GM12878 (cell line): Measurements from ENCODE around the gene ABTB1. TPM values are rescaled to one million over a fixed set of nuclear protein-coding genes. Genes with fewer than 3 reads are reported as not detected.

Source experiments
- ATAC-seq: fragments of 200-7000 bp; cut with Tn5 transposase; 3 replicates; pipeline ENCODE4 v1.9.1; 2020; ENCODE audit warnings: mild to moderate bottlenecking, moderate library complexity
- BruUV-seq: library from RNA; stranded (reverse); fragments of 400-500 nt; replicated peaks from 2 replicates; lab custom pipeline; 2021; lab: Mats Ljungman, UMichigan
- CTCF ChIA-PET: fragments of 300-600 bp; sonication (Branson Sonifier 250); formaldehyde crosslinking; extraction: SDS; loops from one replicate; lab custom pipeline; 2021; ENCODE audit warnings: inconsistent platforms; lab: Yijun Ruan, JAX
- POLR2A ChIA-PET: fragments of 350-600 bp; formaldehyde crosslinking; extraction: SDS; loops from one replicate; lab custom pipeline; 2021; ENCODE audit warnings: inconsistent platforms; lab: Charles Lee
- RAD21 ChIA-PET: fragments of 300-600 bp; sonication (Branson Sonifier 250); formaldehyde crosslinking; loops from one replicate; lab custom pipeline; 2023; ENCODE audit warnings: antibody characterized with exemption; ENCODE audit not compliant: unreplicated experiment; lab: Charles Lee
- SMC1A ChIA-PET: fragments of 300-600 bp; sonication (Branson Sonifier 250); formaldehyde crosslinking; loops from one replicate; lab custom pipeline; 2023; ENCODE audit not compliant: unreplicated experiment, uncharacterized antibody; lab: Charles Lee
- DNase-seq: peaks from one replicate; pipeline ENCODE4 v3.0.0-alpha.2; 2011; ENCODE audit warnings: low read depth, low spot score
- FAIRE-seq: peaks from 3 replicates; lab custom pipeline; 2011; peaks lifted over from hg19 to GRCh38; lab: Jason Lieb, UNC
- H2AFZ ChIP-seq: 2 replicates; pipeline ENCODE4 v1.6.0; 2011; ENCODE audit warnings: low read depth, low read length, control low read depth; ENCODE audit not compliant: control insufficient read depth
- H3K27ac ChIP-seq: 2 replicates; pipeline ENCODE4 v1.5.1; 2011; ENCODE audit warnings: control low read depth; ENCODE audit not compliant: control insufficient read depth, insufficient read depth
- H3K27me3 ChIP-seq, 2 experiments: replicated peaks in 1 of 2; 2 replicates each; pipeline versions ENCODE4 v1.6.0 to v1.6.1; 2011; ENCODE audit warnings: low read length in 1 of 2; ENCODE audit not compliant: control insufficient read depth in 2 of 2, insufficient read depth in 2 of 2
- H3K36me3 ChIP-seq, 2 experiments: 2 replicates each; pipeline ENCODE4 v1.5.1; 2011; ENCODE audit warnings: low read length in 1 of 2; ENCODE audit not compliant: control insufficient read depth in 2 of 2, insufficient read depth in 2 of 2
- H3K4me1 ChIP-seq: 2 replicates; pipeline ENCODE4 v1.6.1; 2011; ENCODE audit warnings: mild to moderate bottlenecking, low read length, moderate library complexity, mixed read lengths; ENCODE audit not compliant: control insufficient read depth, insufficient read depth
- H3K4me2 ChIP-seq: 2 replicates; pipeline ENCODE4 v1.6.0; 2011; ENCODE audit warnings: control low read depth; ENCODE audit not compliant: control insufficient read depth, insufficient read depth
- H3K4me3 ChIP-seq: fragments of 200-600 bp; sonication (generic); 2 replicates; pipeline ENCODE4 v1.5.1; 2016
- H3K79me2 ChIP-seq: 2 replicates; pipeline ENCODE4 v1.6.0; 2011; ENCODE audit warnings: low read length; ENCODE audit not compliant: control insufficient read depth, insufficient read depth
- H3K9ac ChIP-seq: 2 replicates; pipeline ENCODE4 v1.8.0; 2011; ENCODE audit warnings: low read length, control low read depth, mixed read lengths; ENCODE audit not compliant: control insufficient read depth, insufficient read depth
- H3K9me3 ChIP-seq: replicated peaks from 3 replicates; pipeline ENCODE4 v1.5.1; 2011; ENCODE audit warnings: mild to moderate bottlenecking, low read length; ENCODE audit not compliant: control insufficient read depth, insufficient read depth
- H4K20me1 ChIP-seq: 2 replicates; pipeline ENCODE4 v1.6.0; 2011; ENCODE audit not compliant: control insufficient read depth, insufficient read depth
- CBX5 ChIP-seq: sonication (generic); IDR thresholded peaks from 2 replicates; pipeline ENCODE4 v1.6.1; 2016; ENCODE audit warnings: low read depth, moderate library complexity, mild to moderate bottlenecking, inconsistent platforms
- CHD1 ChIP-seq: IDR thresholded peaks from 2 replicates; pipeline ENCODE4 v1.6.1; 2012; ENCODE audit warnings: low read depth, low read length, improper control_type of control experiment
- ETV6 ChIP-seq, 2 experiments: fragments of 450-650 bp in 1 of 2; IDR thresholded peaks in 1 of 2; conservative IDR thresholded peaks in 1 of 2; 2 replicates each; pipeline ENCODE4 v1.6.1; 2014; ENCODE audit warnings: antibody characterized with exemption in 1 of 2, borderline replicate concordance in 1 of 2, low read depth in 1 of 2, mild to moderate bottlenecking in 1 of 2, moderate library complexity in 1 of 2
- JUND ChIP-seq: IDR thresholded peaks from 2 replicates; pipeline ENCODE4 v1.6.1; 2012; ENCODE audit warnings: low read depth, mild to moderate bottlenecking, low read length, improper control_type of control experiment, moderate library complexity
- KAT2A ChIP-seq: conservative IDR thresholded peaks from 2 replicates; pipeline ENCODE4 v1.6.1; 2011; ENCODE audit warnings: low read depth, low read length; ENCODE audit not compliant: control insufficient read depth
- MYB ChIP-seq: fragments of 150-350 bp; IDR thresholded peaks from 2 replicates; pipeline ENCODE4 v1.6.1; 2014; ENCODE audit warnings: mild to moderate bottlenecking, low read depth, low read length, borderline replicate concordance
- TCF12 ChIP-seq: IDR thresholded peaks from 2 replicates; pipeline ENCODE4 v1.6.1; 2011; ENCODE audit warnings: low read depth, mild to moderate bottlenecking, low read length
- YBX1 ChIP-seq: fragments of 450-650 bp; IDR thresholded peaks from 2 replicates; pipeline ENCODE4 v1.6.1; 2016; ENCODE audit warnings: antibody characterized with exemption
- ZNF217 ChIP-seq: fragments of 450-650 bp; IDR thresholded peaks from 2 replicates; pipeline ENCODE4 v1.6.1; 2017; ENCODE audit warnings: antibody characterized with exemption, mild to moderate bottlenecking
- WGBS: methylation state at CpG from one replicate; pipeline ENCODE4 v1.1.6; 2016; ENCODE audit warnings: low lambda C conversion rate; ENCODE audit not compliant: insufficient replicate concordance, insufficient coverage; ENCODE audit errors: missing lambda C conversion rate; 5-methylcytosine and 5-hydroxymethylcytosine counted together
- in situ Hi-C: fragments of 300-500 bp; cut with MboI; formaldehyde crosslinking; loops from 9 replicates; pipeline ENCODE4 v1.14.3; 2018; ENCODE audit warnings: mixed read lengths
- intact Hi-C: fragments of 100-400 bp; cut with micrococcal nuclease; formaldehyde crosslinking; loops from one replicate; pipeline ENCODE4 v1.14.2; 2022; ENCODE audit not compliant: unreplicated experiment
- polyA plus RNA-seq, 11 experiments: library from polyadenylated mRNA; depleted of rRNA in 4 of 11; unstranded in 6 of 11; stranded (reverse) in 5 of 11; fragments of >200 nt; fragmentation: Nextera tagmentation in 4 of 11; fragmentation: Illumina TruSeq in 1 of 11; extraction: Ambion mirVana in 4 of 11; extraction: Trizol in 1 of 11; gene quantifications; 1 replicate in 1 of 11; 2 replicates in 10 of 11; pipeline versions ENCODE4 v1.2.1 to v1.2.3, GENCODE V29; 2011 to 2016; ENCODE audit warnings: inconsistent platforms in 2 of 11, missing spikeins in 2 of 11, low read depth in 1 of 11
- total RNA-seq, 4 experiments: library from RNA; depleted of rRNA in 3 of 4; stranded (reverse); fragments of >200 nt in 3 of 4; fragmentation: Illumina TruSeq in 1 of 4; extraction: Trizol in 1 of 4; gene quantifications; 2 replicates each; pipeline versions ENCODE4 v1.2.1 to v1.2.3, GENCODE V29; 2013 to 2021
- TF ChIP-seq, protein P1 (sequence below): fragments of 450-650 bp; IDR thresholded peaks from 2 replicates; pipeline ENCODE4 v1.6.1; 2016; ENCODE audit warnings: mild to moderate bottlenecking, moderate library complexity, borderline replicate concordance
- TF ChIP-seq, protein P2 (sequence below): fragments of 450-650 bp; IDR thresholded peaks from 2 replicates; pipeline ENCODE4 v1.6.1; 2017; ENCODE audit warnings: mild to moderate bottlenecking, moderate library complexity

The ABTB1 gene
- total and polyA plus RNA-seq, 10 of the 15 experiments (the other 5 are each of a cell fraction or from before 2014, with no cell fraction given): 0.11 to 10.2 (median 7.1) TPM

DNA sequence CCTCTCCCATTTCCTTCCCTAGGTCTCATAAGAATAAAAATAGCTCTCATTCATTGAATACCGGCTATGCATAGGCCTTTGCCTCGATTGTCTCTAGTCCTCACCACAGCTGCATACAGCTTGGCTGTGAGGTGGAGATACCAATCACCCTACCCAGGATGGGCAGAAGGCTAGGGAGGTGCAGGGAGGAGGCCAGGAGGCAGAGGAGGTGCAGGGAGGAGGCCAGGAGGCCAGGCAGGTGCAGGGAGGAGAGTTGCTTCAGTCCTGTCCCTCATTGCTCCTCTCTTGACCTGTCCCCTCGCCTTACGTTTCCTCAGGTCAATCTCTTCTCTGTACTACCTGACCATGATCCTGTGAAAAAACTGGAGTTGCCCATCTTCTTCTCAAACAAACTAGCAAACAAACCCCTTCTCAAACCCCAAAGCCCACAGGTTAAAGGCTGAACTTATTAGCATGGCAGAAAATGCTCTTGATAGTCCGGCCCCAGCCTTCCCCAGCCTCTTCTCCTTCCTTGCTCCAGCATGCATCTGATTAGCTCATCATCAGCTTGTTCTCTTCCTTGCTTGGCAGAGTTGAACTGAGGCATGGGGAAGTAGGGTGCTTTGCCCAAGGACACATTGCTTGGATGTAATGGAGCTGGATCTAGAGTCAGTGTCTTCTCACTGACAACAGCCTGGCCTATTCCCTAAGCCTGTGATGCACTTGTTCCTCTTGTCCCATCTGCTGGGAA, 27.9 kb upstream of the ABTB1 start (continued):
- TF ChIP-seq, protein P1, sequence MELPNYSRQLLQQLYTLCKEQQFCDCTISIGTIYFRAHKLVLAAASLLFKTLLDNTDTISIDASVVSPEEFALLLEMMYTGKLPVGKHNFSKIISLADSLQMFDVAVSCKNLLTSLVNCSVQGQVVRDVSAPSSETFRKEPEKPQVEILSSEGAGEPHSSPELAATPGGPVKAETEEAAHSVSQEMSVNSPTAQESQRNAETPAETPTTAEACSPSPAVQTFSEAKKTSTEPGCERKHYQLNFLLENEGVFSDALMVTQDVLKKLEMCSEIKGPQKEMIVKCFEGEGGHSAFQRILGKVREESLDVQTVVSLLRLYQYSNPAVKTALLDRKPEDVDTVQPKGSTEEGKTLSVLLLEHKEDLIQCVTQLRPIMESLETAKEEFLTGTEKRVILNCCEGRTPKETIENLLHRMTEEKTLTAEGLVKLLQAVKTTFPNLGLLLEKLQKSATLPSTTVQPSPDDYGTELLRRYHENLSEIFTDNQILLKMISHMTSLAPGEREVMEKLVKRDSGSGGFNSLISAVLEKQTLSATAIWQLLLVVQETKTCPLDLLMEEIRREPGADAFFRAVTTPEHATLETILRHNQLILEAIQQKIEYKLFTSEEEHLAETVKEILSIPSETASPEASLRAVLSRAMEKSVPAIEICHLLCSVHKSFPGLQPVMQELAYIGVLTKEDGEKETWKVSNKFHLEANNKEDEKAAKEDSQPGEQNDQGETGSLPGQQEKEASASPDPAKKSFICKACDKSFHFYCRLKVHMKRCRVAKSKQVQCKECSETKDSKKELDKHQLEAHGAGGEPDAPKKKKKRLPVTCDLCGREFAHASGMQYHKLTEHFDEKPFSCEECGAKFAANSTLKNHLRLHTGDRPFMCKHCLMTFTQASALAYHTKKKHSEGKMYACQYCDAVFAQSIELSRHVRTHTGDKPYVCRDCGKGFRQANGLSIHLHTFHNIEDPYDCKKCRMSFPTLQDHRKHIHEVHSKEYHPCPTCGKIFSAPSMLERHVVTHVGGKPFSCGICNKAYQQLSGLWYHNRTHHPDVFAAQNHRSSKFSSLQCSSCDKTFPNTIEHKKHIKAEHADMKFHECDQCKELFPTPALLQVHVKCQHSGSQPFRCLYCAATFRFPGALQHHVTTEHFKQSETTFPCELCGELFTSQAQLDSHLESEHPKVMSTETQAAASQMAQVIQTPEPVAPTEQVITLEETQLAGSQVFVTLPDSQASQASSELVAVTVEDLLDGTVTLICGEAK: no peak
- TF ChIP-seq TCF12 (no peak), CHD1 (no peak), CBX5 (no peak), ETV6 (conservative IDR thresholded peaks at IDR 0.05 in 1 of 2, IDR thresholded peaks at IDR 0.05 in 1 of 2; ENCODE audit: borderline replicate concordance in 1 of 2, low read depth in 1 of 2) (no peak)

DNA sequence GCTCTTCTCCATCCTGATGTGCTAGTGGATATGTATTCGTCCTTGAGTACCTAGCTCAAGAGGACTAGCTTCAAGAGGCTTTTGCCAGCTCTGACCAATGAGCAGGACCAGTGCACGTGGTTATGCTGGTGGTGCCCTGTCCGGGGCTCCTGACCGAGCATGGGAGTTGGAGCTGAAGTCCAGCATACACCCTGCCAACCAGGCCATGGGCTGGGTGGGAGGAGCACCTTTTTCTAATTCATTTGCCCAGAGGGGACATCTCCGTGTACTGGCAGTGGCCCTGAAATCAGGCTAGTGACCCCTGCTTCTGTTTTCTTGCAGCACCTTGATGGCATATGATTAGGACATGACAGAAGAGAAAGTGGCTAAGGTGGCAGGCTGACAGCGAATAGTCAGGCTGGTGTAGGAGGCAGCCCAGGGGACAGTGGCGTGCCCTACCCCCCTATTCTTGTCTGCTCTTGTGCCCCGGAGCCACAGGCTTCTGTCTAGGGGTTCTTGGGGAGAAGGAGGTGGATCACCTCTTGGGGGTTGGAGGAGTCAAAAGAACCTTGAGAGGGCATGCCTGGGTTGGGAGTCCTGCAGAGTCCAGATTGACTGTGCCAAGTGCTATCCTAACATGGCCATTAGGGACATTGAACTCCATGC, 27.3 kb upstream of the ABTB1 start:
- POLR2A ChIA-PET: no interaction called here
- H3K27ac ChIP-seq: no peak overlapping the region
- CTCF ChIA-PET: interaction anchor here (0.6 to 2.1 kb wide), 4 partner anchors 71 to 325 kb away, joined by 3 to 5 read pairs (median 4); no protein-coding TSS in a partner anchor
- intact Hi-C loops: no loop called here
- BruUV-seq: no TSS peak
- no peak overlapping the region for H2AFZ ChIP-seq
- H3K4me2 ChIP-seq: no peak overlapping the region
- in situ Hi-C loops: no loop called here
- SMC1A ChIA-PET: interaction anchor here (1.2 kb wide), 1 partner anchor 13 kb away, joined by 3 read pairs; no protein-coding TSS in a partner anchor
- H4K20me1 ChIP-seq: no peaks in the 10 kb centered on the region
- WGBS: 45% methylated on average over 8 of the region's 8 CpGs
- FAIRE-seq (no peak), DNase-seq (no peak), ATAC-seq (no peak)
- H3K79me2 ChIP-seq: no peaks in the 10 kb centered on the region
- no peaks in the 10 kb centered on the region for H3K9me3 ChIP-seq
- no peaks in the 10 kb centered on the region for H3K36me3 ChIP-seq
- no peaks in the 10 kb centered on the region for H3K4me1 ChIP-seq
- RAD21 ChIA-PET: interaction anchor here (3.0 kb wide), 1 partner anchor 70 kb away, joined by 8 read pairs; no protein-coding TSS in a partner anchor
- no peak overlapping the region for H3K9ac ChIP-seq
- no peak overlapping the region for H3K4me3 ChIP-seq
- TF ChIP-seq KAT2A (no peak), MYB (no peak), JUND (no peak), YBX1 (no peak), ZNF217 (no peak), CHD1 (no peak)
- TF ChIP-seq, protein P2, sequence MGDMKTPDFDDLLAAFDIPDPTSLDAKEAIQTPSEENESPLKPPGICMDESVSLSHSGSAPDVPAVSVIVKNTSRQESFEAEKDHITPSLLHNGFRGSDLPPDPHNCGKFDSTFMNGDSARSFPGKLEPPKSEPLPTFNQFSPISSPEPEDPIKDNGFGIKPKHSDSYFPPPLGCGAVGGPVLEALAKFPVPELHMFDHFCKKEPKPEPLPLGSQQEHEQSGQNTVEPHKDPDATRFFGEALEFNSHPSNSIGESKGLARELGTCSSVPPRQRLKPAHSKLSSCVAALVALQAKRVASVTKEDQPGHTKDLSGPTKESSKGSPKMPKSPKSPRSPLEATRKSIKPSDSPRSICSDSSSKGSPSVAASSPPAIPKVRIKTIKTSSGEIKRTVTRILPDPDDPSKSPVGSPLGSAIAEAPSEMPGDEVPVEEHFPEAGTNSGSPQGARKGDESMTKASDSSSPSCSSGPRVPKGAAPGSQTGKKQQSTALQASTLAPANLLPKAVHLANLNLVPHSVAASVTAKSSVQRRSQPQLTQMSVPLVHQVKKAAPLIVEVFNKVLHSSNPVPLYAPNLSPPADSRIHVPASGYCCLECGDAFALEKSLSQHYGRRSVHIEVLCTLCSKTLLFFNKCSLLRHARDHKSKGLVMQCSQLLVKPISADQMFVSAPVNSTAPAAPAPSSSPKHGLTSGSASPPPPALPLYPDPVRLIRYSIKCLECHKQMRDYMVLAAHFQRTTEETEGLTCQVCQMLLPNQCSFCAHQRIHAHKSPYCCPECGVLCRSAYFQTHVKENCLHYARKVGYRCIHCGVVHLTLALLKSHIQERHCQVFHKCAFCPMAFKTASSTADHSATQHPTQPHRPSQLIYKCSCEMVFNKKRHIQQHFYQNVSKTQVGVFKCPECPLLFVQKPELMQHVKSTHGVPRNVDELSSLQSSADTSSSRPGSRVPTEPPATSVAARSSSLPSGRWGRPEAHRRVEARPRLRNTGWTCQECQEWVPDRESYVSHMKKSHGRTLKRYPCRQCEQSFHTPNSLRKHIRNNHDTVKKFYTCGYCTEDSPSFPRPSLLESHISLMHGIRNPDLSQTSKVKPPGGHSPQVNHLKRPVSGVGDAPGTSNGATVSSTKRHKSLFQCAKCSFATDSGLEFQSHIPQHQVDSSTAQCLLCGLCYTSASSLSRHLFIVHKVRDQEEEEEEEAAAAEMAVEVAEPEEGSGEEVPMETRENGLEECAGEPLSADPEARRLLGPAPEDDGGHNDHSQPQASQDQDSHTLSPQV: no peak
- H3K27me3 ChIP-seq: no peaks in the 10 kb centered on the region; a peak in 1 of 4 replicates
